ENCODE measurements around the gene TMEM238.

TMEM238 gene

DNA sequence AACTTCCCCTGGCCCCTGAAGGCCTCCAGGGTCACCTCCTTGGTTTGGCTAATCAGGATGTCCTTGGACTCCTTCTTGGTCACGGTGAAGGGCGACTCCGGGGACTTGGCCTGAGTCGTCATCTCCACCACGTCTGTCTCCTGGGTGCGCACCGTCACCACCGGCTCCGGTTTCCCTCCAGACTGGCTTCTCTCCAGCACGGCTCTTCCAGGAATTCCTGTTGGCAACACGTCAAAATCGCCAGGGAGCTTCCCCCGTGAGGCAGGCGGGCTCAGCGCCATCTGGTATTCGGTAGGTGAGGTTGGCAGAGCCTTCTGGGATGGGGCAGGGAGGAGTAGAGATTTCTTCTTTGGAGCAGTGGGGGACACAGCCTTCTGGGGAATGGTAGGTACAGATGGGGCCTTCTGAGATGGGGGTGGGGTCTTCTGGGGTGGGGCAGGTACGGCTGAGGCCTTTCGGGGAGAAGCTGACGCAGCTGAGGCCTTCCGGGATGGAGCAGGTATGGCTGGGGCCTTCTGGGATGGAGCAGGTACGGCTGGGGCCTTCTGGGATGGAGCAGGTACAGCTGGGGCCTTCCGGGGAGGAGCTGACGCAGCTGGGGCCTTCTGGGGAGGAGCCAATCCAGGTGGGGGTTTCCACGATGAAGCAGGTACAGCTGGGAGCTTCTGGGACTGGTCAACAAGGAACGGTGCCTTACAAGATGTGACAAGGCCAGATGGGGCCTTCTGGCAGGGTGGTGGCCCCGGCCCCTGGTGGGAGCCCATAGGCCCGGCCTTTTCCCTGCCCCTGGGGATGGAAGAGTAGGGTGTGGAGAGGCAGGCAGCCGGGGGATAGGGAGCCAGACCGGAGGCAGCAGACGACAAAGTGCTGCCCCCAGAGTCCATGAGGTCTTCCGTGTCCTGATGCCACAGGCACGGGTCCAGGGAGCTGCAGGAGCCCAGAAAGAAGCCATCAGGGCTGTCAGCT is 24.9 kb downstream of the TMEM238 start:
- no peak for DNase-seq (ENCODE audit: low read depth in 2 of 2, low spot score in 1 of 2)

DNA sequence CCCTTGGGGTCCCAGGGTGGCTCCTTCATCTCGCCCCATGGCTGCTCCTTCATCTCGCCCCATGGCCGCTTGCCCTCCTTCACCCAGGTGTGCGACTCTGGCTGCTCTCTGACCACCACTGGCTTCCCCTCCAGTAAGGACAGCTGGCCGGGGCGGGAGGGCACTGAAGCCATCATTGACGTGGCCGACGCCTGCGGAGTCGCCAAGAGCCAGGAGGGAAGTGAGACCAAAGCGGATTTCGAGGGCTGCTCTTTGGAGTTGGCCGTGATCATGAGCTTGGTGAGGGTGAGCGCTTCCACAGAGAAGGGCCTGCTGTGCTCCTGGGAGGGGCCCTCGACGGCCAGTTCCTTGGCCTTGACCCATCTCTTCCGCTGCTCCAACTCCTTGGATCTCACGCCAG is 25.6 kb downstream of the TMEM238 start:
- DNase-seq (ENCODE audit: low read depth in 2 of 2, low spot score in 1 of 2): no peak

DNA sequence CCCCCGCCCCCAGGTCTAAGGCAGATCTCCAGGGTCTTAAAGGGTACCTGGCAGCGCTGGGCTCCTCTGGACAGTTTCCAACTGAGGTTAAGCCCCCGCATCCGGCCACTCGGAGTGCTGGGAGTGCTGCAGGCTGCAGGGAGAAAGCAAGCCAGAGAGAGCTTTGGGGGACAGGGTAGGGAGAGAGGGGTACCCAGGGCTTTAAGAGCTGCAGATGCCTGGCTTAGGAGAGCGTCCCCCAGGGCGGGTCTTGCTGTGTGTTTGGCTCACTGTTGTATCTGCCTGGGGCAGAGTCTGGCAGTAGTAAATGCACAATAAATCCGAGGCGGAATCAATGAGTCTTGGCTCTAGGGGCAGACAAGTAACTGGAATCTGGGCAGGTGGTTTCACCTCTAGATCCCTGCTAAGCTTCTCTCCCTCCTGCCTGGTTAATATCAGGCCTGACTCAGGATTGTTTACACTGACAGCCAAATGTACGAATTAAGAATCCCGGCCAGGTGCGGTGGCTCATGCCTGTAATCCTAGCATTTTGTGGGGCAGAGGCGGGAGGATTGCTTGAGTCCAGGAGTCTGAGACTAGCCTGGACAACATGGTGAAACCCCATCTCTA is 28.8 kb downstream of the TMEM238 start:
- no peak for DNase-seq (ENCODE audit: low read depth in 2 of 2, low spot score in 1 of 2)

DNA sequence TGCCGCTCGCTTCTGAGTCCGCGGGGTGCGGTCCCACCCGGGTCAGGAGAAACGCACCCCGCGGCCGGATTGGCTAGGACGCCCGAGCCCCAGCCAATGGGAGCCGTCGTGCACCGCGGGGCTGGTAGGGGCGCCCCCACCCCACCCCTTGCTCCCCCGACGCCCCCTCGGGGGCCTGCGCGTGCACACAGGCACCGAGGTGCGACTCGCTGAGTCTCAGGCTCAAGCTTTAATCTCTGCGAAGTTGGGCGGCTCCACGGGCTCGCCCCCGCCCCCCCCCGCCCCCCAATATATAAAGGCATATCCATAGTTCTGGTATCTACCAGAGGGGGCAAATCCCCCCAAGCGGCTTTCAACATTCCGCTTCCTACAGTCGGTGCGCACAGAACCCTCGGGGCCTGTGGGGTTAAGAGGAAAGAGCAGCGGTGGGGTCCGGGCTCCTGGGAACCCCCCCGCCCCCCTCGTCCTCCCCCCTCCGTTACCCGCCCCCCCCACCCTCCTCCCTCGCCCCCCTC is 29.3 kb downstream of the TMEM238 start, which contains the start of gene COX6B2:
TSS of gene COX6B2 (minus strand) at position 22 of the 515 bp plus-strand sequence. CDS start 198 bp downstream, outside the sequence.
- DNase-seq (ENCODE audit: low read depth in 2 of 2, low spot score in 1 of 2): no peak

DNA sequence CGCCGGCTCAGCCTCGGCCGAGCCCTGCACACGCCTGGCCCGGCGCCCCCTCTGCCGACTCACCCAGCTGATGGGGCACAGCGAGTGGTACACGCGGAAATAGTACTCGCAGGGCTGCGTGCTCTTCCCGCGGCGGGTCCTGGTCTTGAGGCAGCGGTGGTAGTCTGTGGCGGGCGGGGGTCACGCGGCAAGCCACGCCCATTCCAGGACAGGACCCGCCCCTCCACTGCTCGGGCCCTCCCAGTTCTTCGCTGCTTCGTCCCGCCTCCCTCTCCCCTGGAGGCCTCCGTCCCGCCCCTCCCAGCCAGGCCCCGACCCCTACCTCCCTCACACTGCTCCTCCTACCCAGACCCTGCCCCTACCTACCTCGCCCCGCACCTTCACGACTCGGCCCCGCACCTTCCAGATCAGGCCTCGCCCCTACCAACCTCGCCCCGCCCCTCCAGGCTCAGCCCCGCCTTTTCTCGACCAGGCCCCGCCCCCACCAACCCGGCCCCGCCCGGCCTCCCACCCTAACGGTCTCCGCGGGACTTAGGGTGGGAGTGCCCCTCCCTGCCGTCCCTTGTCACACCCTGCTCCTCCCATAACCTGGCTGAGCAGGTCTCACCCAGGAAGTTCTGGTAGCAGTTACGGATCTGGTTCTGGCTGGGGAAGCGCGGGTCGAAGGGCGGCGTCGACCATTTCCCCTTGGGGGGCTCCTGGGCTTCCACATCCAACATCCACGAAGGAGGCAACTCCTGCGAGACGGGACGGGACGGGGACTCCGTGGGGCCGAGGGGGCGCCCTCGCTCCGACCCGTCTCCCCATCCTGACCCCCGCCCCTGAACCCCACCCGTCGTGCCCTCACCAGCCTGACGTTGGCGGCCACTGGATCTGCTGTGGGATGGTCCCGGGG is 30.0 kb downstream of the TMEM238 start:
- DNase-seq (ENCODE audit: low read depth in 2 of 2, low spot score in 1 of 2): no peak

DNA sequence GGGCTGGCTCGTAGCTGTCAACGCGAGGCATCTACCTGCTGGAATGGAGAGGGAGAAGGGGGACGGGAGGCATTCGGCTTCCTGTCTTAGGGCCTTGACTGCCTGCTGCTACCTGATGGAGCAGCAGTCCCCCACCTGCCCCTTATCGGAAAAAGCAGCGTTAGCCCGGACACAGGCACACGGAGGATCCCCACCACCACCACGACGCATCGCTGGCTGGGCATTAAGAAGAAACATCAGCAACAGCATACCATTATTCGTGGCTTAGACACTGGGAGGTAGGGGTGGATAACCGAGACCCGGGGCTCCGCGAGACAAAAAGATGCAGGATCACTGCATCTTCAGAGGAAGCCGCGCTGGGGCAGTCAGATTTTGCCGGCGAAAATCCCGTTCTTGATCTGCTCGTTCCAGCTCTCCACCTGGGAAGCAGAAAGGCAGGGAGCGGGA is 30.7 kb downstream of the TMEM238 start:
- no peak for DNase-seq (ENCODE audit: low read depth in 2 of 2, low spot score in 1 of 2)

DNA sequence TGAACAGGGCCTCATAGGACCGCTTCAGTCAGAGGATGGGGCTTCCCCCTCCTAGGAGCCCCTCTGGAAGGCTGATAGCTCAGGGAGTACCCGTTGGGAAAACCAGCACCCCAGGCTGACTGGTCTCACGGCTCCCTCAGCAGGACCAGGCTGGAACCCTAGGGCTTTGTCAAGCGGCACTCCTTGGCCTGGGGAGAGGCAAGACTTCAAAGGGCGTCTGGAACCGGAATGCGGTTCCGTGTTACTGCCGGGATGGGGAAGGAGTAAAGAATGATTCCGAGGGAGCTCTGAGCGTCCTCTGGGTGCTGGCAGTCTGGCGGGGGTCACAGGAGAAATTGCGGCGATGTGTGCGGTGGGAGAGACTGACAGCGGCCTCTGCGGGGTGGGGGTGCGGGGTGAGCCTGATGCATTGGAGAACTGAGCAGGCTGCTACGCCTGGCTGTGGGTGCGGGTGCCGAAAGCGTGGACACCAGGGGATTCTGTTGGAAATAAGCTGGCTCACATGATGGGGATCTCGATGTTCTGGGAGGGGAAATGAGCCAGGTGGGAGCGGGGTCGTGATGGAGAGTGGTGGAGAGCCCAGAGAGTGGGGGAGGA is 31.4 kb downstream of the TMEM238 start:
- no peak for DNase-seq (ENCODE audit: low read depth in 2 of 2, low spot score in 1 of 2)

DNA sequence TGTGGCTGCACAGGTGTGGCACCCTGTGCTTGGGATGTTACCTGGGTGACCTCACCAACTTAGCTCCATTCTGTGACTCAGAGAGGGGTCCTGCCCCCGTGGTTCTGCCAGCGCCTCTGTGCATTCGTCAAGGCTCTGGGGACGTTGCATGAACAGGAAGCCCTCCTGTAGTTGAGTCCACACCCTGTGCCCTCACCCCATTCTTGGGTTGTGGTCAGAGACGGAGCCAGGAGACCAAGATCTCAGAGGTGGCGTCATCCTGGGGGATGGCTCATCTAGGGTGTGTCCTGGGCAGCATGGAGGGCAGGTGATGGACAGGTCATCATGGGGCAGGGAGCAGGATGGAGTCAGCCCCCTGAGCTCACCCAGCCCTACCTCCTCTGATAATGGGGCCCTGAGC is 32.1 kb downstream of the TMEM238 start:
- no peak for DNase-seq (ENCODE audit: low read depth in 2 of 2, low spot score in 1 of 2)

DNA sequence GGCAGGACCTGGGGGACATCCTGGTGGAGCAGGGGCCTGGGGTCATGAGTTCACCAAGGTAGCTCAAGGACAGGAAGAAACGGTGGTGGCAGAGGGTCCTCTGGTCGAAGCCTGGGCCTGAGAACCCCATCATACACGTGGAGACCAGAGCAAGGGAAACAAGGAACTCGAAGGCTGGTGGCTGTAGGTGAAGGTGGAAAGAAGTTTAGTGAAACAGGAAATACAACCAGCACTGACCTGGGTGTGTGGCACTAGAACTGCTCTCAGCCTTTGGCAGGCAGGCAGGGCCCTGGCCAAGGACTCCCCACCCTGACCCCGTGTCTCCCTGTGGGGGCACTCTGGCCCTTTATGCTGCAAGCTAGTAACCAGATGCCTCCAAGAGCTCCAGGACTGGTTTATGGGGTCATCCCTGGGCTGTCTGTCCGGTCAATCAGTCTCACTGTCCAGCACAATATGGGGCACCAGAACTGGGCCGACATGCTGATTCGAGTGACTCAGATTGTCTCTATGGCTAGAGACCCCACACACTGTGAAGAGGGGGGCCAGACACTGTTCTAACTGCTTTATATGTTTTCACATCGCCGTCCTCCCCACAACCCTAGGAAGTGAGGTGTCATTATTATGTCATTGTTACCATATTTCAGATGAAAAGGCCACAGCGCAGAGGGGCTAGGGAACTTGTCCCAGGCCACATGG is 33.3 kb downstream of the TMEM238 start:
- DNase-seq (ENCODE audit: low read depth in 2 of 2, low spot score in 1 of 2): no peak

DNA sequence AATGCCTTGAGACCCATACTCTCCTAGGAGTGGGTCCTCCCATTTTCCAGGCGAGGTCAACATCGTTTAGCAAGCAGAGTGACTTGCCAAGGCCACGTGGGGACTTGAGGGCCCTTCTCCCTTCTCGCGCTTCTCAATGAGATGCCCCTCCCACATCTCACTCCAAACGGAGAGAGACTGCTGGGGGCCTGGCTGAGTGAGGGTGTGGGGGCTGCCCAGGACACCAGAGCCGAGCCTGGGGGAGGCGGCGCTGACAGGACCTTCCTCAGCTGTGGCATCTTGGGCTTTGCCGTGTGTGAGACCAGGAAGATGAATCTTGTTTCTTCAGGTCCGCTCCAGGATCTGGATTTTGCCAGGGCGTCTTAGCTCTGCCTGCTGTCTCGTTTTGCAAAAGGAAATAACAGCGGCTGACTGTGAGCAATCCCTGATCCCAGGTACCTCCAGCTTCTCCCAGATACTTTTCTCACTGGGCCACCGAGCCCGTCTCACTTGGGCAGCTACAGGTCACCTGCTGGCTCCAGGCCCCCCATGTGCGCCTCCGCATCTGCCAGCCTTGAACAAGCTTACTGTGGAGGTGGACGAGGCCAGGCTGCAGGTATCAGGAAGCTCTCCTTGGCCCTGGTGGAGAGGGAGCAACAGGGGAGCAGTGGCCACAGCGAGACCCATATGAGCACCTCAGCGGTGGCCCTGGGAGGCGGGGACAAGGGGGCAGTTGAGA is 35.6 kb downstream of the TMEM238 start:
- DNase-seq (ENCODE audit: low read depth in 2 of 2, low spot score in 1 of 2): no peak

DNA sequence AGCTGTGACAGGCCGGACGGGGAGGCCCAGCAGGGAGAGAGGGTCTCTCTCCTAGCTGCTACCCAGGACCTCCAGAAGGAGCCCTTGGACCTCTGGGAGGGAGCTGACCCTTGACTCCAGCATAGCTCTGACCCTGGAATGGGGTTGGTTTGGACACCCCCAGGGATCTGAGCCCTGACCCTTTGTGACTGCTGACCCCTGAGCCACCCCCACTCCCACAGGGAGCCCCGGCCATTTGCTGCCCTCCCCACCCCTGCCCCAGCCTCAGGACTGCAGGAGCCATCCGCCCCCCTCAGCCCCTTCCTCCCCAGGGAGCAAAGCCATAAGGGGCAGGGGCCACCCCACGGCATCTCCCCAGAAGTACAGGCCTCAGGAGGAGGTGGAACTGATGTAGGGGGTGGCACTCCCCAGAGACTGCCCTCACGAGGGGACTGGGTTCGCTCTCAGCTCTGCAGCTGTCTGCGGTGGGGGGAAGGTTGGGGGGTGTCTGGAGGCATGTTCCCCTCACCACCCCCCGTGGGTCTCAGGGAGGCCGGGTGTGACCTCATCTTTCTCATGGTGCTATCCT is 36.6 kb downstream of the TMEM238 start:
- no peak for DNase-seq (ENCODE audit: low read depth in 2 of 2, low spot score in 1 of 2)

DNA sequence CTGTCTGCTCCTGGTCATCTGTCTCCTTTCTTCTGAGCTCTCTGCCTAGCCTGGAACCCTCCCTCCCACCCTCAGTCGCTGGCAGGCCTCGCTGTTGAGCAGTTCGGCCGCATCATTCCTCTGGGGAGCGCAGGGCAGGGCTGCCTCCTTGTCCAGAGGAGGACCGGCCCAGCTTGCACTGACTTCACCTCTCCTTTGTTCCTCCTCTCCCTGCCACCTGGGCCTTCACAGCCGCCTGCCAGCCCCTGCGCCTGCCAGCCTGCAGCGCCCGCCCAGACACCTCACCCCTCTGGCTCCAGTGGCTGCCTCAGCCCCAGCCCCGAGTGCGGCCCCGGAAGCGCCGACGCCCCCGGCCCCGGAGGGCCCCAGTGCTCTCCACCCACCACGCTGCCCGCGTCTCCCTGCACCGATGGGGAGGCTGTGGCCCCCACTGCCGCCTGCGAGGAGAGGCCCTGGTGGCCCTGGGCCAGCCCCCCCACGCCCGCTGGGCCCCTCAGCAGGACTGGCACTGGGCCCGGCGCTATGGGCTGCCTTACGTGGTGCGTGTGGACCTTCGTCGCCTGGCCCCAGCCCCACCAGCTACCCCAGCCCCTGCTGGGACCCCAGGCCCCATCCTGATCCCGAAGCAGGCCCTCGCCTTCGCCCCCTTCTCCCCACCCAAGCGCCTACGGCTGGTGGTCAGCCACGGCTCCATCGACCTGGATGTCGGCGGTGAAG is 37.2 kb downstream of the TMEM238 start:
- DNase-seq (ENCODE audit: low read depth in 2 of 2, low spot score in 1 of 2): no peak

DNA sequence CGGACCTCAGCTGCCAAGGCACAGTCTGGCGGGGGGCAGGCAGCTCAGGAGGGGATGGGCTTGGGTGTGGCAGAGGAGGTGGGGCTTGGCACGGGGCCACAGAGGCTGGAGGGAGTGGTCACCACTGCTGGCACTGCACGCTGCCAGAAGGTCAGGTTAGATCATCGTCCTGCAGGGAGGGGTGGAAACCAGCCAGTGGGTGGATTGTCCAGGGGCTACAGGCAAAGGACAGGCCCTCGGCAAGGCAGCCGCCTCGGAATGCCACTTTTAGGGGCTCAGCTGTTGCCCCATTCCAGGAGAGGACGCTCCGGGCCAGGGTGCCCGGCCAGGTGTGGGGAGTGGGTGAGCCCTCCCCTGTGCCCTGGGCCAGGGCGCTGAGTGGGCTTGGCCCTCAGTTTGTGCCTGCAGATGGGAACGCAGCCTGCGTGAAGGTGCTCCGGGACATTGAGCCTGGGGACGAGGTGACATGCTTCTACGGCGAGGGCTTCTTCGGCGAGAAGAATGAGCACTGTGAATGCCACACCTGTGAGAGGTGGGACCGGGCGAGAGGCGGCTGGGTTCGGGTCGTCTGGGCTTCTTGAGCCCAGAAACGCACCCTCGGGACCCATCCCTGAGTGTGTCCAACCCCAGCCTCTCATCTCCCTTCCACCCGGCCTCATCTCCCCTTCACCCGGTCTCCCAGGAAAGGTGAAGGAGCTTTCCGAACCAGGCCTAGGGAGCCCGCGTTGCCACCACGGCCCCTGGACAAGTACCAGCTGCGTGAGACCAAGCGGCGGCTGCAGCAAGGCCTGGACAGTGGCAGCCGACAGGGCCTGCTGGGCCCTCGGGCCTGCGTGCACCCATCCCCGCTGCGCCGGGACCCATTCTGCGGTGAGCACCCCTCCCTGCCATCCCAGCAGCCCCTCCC is 38.0 kb downstream of the TMEM238 start:
- no peak for DNase-seq (ENCODE audit: low read depth in 2 of 2, low spot score in 1 of 2)

DNA sequence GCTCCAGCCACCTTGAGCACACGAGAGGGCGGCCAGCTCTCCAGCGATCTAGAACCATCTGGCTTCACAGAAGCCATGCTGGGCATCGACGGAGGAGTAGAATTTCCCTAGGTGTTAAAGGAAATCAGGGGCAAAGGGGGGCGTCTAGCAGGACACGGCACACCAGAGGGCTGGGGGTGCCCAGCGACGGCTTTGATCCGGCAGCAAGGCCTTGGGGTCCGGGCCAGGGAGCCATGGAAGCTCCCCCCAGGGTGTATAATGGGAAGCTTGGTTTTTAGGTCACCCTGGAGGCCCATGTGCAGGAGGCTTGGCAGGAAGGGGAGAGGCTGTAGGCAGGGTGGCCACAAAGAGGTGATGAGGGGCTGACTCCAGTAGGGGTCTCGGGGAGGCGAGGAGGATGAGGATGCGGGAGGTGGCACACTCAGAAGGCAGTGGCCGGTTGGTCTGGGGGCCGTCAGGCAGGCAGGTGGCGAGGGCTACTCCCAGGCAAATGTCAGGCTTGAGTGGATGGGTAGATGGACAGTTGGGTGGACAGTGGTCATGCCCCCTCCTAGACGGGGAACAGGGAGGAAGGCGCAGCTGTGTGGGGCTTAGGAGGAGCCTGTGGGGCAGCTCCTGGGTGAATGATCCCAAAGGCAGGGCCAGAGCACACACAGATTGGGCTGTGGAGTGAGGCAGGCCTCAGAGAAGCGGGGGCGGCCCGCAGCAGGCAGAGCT is 38.8 kb downstream of the TMEM238 start:
- DNase-seq (ENCODE audit: low read depth in 2 of 2, low spot score in 1 of 2): no peak

DNA sequence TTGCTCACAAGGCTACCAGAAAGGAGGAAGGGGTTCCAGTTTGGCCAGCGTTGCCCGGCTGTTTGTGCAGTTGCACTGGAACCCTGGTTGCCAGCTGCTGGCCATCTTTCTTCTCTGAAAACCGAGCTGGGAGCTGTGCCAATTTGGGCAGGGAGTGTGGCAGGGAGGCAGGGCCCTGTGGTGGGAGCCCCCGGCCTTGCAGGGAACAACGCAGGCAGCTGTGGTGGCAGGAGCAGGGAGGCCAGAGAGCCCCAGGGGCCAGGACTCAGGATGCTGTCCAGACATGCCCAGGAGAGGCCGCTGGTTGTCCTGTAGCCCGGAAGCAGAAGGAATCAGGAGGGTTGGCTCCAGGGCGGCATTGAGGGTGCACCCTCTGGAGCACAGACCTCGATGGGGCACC is 39.6 kb downstream of the TMEM238 start:
- DNase-seq (ENCODE audit: low read depth in 2 of 2, low spot score in 1 of 2): no peak

DNA sequence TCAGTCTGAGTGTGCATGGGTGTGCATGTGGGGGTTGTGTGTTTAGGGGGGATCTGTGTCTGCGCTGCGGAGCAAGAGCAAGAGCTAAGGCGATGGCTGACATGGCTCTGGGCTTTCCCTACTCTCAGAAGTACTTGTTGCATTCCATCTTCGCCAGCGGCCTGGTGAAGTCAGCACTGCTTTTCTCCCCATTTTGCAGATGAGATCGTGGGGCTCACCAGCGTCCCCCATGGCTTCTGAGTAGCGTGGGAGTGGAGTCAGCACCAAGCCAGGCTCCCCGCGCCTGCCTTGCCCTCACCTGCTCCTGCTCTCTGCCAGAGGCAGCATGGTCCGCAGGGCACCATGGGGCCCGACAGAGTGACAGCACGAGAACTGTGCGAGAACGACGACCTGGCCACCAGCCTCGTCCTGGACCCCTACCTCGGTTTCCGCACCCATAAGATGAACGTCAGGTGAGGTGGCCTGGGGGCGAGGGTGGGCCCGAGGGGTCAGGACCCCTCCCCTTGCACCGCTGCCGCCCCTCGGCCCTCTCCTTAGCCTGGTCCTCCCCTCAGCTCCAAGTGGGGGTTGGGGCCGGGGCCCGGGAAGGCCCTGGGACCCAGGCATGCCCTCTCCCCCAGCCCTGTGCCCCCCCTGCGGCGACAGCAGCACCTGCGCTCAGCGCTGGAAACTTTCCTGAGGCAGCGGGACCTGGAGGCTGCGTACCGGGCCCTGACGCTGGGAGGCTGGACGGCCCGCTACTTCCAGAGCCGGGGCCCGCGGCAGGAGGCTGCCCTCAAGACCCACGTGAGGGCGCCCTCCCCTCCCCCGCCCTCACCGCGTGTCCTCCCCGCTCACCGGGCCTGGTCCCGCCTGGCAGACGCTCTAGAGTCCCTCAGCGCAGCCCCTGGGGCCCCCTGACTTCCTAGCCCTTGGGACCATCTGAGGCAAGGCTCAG is 42.2 kb downstream of the TMEM238 start:
- no peak for DNase-seq (ENCODE audit: low read depth in 2 of 2, low spot score in 1 of 2)
